Limb (tissue), 2 donors: ENCODE data around the gene SFXN5.

ENCODE experiments used
- DNase-seq, 2 donors: peaks; one replicate each; pipeline ENCODE4 v3.0.0-alpha.2; 2016; ENCODE audit errors: extremely low spot score in 2 of 2

Gene SFXN5

DNA sequence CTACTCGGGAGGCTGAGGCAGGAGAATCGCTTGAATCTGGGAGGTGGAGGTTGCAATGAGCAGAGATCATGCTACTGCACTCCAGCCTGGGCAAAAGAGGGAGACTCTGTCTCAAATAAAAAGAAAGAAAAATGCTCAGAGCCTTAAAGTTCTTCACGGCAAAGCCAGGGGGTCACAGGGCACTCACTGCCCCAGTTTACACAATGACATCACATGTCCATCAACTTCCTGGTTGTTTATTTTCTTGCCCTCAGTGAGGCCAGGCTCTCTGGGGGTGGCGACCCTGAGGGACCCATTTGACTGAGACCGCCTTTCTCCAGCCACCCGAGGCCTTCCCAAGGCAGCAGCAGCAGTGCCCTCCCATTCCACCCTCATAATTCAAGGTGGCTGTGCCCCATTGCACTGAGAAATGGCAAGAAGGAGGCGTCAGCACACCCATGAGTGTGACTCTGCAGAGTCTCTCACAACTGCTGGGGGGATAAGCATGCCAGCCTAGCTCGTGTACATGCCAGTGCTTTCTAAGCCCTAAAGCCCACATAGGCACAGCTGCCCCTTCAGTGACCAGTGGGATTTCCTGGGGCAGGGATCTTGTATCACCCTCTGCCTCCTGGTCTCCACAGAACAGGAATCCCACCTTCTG lies 50.0 kb downstream of the SFXN5 start:
- DNase-seq = no peak

DNA sequence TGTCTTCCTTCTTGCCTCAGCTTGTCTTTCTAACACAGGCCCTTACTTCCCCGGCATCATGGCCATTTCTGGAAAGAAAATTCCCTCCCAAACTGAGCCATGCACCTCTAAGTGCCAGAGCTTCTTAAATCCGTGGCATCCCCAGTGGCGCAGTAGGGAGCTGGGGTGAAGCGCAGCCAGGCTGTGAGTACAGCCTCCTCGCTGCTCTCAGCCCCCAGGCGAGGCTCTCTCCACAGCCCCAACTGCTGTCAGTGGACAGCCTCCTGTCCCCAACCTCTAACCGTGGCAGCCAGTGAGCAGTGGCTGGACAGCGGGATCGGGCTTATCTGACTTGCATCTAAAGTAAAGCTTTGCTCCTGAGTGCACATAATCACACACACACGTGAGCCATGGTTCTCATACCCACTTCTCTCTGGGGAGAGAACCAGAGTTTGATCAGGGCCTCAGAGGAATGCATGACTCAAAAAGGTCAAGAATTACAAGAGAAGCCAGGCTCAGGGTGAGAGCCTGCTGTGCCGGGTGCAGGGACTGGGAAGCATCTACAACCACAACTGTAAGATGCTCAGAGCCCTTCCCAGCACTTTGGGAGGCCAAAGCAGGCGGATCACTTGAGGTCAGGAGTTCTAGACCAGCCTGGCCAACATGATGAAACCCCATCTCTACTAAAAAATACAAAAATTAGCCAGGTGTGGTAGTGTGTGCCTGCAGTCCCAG lies 50.7 kb downstream of the SFXN5 start:
- no peak for DNase-seq

DNA sequence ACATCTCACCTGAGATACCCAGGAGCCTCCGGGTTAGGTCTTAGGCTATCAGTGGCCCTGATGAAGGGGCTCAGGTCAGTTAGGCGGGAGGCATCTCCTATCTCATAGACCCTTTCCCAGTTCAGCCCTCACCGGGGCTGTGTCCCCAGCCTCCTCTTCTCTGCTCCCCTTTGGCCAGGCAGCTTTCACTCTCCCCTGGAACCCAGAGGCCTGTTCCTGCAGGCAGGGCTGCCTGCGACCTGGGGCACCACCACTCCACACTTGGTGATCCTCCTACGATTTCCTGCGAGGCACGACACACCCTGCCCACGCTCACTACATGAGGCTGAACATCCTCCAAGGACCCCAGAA lies 51.2 kb downstream of the SFXN5 start:
- no peak for DNase-seq

DNA sequence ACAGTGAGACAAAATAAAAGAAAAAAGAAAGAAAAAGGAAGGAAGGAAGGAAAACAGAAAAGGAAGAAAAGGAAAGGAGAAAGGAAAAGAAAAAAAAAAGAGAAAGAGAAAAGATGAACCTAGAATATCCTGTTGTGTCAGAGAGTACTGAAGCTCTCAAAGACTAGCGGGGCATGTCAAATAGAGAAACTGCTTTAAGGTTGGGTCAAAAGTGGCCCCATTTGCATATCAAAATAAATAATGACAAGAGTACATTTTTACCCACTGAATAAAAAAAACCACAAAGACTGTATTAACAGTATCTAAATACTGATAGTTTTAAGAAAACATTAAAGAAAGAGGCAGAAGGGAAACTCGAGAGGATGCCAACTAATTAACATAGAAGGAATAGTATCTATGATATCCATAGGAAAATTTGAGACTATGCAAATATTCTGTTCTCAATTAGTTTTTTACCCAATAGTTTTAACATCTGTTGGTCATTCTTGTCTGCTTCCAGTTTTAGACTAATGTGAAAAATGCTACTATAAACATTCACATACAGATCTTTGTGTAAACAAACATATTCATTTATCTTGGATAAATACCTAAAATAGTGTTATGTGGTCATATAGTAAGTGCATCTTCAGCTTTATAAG lies 53.2 kb downstream of the SFXN5 start:
- DNase-seq = no peak

DNA sequence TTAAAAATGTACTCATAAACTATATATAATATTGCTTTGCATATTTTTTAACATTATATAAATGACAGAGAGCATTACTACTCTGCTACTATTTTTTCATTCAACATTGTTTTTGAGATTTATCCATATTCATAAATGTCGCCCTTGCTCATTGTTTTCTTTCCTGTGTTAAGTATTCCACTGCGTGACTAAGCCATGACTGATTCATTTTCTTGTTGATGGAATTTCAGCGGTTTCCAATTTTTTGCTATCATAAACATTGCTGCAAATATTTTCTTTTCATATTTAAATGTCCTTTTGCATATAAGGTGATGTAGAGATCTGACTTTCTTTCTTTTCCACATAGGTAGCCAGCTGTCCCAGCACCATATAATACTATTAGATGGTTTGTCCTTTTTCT lies 57.6 kb downstream of the SFXN5 start:
- DNase-seq = no peak

DNA sequence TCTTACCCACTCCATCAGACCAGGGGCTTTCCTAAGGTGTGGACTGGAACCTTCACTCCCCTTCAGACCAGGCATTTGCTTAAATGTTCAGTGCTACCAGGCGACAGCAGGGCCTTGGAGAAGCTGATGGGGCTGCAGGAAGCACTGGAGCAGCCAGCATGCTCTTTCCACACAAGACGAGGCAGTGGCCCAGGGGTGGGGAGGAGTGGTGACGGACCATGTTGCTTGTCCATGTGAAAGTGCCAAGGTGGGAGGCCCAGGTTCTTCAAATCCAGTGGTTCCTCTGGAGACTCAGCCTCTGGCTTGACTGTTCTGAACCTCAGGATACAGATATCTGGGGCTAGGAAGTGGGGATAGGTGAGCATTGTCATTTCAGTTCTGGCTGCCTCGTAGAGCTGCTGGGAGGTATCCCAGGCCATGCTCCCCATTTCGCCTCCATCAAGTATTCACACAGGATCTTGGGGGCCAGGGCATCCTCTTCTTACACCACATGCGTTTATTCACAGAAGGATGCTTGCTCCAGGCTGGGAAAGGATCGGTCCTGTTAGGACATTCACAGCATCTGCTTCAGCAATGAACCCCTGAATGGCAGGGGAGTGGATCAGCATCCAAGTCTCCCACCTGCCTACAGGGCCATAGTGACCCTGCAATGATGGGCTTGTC lies 62.2 kb downstream of the SFXN5 start:
- DNase-seq = no peak

DNA sequence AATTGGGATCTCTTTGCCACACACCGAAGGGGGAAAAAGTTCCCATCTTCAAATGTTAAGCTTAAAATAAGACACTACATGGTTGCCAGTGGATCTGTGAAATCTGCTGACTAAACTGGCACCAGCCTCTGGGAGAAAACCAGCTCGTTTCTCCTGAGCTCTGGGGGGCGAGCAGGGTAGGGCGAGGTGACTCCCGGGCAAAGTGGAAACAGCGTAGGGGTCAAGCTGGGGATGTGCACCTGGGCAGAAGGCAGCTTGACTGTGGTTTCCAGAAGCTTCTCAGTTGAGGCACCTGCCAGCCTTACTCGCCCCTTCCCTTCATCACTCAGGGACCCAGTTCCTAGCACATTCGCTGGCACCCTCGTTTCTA lies 62.8 kb downstream of the SFXN5 start:
- DNase-seq = no peak

DNA sequence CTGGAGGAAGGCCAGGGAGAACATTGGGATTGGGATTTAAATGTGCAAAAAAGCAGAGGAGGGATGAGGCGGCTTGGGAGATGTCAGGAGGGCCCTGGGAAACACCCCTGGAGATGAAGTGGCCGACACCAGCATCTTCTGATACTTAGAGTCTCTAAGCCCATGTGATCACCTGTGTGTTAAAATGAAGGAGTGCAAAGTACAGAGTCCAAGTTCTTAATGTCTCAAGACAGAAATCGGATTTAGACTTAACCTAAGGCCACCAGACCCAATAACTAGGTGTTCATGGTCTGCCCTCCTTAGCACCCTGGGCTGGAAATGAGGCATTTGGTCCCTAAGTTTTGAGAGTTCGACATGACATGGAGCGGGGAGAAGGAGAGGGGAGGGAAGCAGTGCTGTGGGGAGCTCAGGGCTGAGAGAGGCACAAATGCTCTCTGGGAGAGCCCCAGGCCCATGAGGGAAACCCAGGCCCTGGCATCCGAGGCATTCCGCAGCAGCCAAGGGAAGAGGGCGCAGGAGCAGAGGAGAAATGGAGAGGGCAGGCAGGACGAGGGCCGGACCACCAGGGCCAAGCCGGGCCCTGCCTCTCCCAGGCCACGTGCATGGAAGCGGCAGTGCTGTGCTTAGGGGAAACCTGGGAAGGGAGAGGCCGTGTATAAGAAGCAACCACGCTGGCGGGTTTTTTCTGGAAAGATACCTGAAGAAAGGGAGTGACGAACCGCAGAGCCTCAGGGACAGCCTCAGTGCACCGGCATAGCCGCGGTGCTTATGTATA lies 63.3 kb downstream of the SFXN5 start:
- DNase-seq = no peak

DNA sequence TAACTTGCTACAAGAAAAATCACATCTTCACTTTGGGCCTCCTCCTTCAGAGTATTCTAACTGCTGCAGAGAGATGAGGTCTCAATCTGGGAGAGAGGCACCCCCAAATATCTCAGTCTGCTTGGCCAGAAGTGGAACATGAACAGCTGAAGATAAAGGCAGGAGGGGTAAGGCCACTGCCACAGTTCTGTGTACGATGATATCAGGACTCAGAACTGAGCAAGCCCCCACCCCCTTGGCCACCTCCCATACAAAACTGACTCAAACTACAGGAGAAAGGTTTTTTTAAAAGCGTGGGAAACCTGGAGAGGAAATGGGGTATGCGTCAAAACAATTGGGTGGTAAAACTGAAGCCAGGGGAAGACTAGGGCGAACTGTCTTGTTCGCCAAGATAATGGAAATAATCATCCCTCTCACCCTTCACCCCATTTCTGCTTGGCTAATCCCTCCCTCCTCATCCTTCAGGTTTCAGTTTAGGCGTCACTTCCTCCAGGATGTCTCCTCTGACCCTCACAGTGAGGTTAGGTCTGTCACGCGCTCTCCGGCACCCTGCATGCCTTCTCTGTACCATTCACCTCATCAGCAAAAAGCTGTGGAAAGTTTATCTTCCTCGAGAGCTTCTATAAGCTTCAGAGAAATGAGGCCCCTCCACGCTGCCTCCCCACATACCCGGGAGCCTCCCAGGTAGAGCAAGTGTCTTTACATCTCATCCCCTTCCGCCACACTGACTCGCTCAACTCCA lies 64.4 kb downstream of the SFXN5 start:
- DNase-seq = peak in 1 of 2 donors; percentile 4

DNA sequence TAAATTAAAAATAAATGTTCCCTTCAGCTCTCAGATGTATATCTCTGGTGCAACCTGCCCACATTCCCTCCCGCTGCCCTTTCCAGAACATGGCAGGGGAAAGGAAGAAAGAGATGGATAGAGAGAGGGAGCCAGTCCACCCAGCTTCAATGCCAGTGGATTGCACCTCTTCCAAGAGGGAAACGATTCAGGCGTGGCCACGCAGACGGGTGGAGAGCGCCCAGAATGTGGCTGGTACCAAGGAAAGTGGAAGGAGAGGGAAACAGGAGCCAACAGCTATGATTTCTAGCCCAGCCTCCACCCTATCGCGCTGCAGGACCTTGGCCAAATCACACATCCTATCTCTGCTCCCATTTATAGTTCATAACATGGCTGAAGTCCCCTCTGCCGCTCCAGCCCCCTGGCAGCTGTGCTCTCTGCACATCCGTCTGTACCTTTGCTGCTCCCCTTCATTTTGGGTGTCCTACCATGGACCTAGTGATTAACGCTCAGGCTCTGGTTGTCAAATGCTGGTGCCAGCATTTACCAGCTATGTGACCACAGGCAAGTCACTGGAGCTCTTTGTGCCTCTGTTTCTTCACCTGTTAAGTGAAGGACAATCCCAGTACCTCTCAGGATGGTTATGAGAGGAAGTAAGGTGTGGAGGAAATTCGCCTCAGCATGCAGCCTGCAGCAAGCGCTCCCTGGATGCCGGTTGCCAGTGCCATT lies 66.5 kb downstream of the SFXN5 start:
- peak in 1 of 2 donors; percentile 7 for DNase-seq

DNA sequence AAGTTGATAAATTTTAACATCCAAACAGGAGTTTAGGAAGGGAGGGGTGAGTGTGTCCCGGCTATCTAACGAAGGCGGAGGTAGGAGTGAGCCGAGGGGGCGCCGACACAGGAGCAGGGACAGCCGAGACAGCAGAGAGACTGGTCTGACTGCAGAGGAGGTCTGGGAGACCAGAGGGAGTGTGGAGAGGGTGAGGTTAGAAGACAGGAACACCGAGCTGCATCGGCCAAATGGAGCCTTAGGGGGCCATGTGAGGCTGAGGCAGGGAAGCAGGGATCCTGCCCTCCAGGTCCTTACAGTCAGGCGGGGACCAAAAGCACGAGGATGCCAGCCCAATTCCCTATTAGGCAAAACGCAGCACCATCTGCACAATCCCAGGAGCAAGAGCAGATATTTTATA lies 67.0 kb downstream of the SFXN5 start:
- no peak for DNase-seq

DNA sequence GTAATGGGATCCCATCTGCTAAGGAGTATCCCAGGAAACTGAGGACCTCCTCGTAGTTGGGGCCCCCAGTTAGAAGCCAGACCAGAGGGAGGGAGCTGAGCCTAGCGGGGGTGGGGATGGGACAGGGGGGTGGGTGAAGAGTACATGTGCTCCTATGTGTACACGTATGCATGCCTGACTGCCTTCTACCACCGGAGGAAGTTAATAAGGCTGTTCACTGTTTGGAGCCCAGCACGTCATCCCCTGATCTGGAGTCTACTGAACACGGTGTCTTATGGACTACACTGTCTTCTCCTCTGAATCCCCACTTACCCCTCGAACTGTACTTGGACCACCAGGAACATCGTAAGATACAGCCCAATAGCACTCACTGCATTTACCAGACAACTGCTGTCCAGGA lies 68.5 kb downstream of the SFXN5 start:
- no peak for DNase-seq

DNA sequence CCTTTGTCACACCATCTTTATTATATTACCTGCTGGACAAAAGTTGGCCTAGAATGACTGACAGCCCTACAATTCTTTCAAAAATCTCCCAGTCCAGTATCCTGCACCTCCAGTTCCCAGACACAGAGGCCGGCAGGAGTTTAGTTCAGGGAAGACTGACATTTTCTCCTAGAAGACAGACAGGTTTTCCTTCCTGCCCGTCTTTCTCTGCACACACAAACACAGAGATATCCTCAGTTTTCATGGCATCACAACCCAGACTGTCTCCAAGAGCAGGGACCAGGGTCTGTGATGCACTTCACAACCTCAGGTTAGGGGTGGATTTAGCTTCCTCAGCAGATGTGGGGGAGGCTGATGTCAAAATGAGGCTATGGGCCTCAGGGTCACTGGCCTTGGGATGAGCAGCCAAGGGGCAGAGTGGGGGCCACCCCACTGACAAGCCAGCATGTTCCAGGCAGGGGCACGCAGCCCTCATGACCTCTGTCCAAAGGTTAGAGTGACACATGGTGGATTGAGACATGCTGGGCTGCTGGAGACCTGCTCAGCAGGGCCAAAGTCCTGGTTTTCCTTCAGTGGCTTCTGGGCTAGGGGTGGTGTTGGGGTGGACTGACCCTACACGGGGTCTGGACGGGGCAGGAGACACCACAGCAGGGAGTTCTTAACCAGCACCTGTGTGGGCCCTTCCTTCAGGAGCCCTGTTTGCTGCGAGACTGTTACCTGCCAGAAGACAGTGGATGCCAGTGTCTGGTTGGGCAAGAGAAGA lies 70.5 kb downstream of the SFXN5 start:
- no peak for DNase-seq

DNA sequence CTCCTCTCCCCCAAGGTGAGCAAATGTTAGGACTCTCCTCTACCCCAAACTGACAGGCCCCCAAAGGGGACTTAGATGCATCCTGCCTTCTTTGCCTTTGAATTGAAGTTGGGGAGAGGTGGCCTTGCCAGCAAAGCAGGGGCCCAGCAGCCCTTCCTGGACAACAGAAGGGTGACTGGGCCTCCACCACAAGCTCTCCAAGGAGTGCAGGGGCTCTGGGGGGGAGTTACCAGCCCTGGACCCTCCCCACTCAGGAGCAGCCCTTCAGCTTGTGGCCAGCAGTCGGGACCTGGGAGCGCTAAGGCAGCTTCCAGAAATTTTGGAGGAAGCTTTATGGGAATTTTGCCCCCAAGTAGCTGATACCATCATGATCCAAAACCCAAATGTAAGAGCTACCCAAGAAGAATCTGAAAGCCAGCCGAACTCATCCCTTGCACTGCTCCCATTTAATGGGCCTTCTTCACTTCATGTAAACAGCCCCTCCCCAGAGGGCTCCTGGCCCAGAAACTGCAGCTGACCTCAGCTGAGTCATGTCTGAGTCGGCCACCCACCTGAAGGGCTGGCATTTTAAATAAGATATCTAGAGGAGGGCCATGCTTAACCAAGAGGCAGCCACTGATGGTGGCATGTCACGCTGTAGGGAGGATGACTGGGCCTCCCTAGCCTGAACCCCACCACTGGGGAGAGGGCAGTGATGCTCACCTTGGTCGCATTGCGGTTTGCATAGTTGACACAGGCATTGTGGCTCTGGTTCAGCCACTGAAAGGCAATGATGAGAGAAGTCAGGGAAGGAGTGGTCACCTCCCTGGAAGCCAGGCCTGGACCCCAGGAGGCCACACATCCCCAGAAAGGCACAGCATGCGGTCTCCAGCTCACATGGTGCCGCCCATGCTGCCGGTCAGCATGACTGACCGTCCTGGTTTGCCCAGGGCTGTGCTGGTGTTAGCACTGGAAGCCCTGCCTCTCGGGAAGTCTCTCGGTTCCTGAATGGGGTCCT lies 71.5 kb downstream of the SFXN5 start:
- no peak for DNase-seq

DNA sequence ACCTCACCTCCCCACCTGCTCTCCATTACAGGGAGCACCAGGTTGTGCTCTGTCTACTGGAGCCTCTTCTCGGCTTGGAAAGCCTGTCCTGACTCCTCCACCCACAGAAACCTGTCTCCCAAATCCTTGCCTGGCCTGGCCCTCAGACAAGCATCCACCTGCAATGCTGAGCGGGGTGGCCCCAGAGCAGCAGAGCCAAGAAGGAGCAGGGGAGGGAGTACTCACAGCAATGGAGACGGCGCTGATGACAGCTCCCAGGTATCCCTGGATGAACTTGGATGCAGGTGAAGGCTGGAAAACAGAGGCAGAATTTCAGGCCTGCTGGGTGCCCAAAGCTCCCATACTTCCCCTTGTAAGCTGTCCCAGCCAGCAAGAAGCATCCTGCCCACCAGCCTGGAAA lies 72.8 kb downstream of the SFXN5 start:
- no peak for DNase-seq

DNA sequence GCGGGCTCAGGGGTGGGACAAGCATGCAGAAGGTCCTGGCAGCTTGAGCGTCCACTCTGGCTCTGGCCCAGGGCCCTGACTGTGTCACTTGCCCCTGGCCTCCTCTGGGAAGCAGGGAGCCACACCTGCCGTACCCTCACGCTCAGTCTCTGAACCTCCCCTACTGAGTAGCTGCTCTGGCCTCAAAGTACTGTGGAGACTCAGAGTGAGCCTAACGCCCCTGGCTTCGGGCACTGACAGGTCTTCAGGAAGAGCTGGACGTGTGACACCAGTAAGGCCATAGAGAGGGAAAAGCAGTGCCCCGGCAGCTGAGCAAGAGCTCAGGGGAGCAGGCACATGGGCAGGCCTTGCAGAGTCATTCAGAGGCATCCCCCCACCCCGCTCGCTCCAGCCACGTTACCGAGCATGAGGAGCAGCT lies 73.3 kb downstream of the SFXN5 start:
- DNase-seq = no peak

DNA sequence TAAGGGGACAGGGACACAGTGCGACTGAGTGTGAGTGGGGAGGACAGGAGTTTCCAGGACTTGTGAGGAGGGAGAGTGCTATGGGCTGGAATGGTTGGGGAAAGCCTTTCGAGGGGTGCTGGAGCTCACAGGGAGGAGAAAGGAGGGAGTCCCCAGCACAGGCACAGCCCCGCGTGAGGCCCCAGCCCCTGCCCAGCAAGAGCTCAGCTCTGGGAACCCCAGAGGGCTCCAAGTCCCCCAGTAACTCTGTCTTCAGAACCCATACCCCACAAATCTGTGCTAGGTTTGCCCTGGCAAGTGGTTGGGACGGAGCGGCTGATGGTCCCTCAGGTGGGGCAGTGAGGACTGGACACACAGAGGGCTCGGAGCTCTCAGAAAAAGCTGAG lies 75.4 kb downstream of the SFXN5 start:
- DNase-seq = no peak

DNA sequence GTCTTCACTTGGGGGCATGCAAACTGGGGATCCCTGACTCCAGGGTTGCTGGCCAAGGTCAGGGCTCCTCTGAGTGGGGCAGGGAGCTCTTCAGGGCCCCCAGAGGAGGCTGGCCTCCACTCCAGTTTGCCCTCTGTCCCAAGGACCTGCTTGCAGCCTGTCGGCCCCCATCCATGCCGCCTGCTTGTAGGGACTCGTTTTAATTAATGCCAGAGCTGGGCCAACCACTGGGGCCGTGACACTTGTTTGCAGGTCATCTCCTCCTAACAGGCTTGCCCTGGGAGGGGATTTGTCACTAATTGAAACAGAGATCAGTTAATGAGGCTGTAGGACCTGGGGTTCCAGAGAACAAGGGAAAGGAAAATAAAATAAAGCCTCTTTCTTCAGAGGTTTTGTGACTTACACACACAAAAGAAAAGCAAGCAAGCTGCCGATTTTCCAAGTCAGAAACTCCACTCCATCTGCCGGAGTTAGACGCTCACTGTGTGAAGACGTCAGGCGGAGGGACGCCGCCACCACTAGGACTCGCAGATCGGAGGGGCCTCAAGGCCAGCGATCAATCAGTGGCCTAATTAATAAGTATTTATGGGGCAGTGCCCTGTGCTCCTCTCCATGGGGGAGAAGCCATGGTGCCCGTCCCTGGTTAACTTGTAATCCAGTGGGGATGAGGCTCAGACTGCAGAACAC lies 75.9 kb downstream of the SFXN5 start:
- DNase-seq = no peak
